Umbilical cord (tissue), 2 donors: ENCODE measurements around the gene TRAPPC5. TPM values are rescaled to one million over a fixed set of nuclear protein-coding genes. Genes with fewer than 3 reads are reported as not detected.

Experiments
- DNase-seq: peaks from one replicate; pipeline ENCODE4 v3.0.0-alpha.2; 2015; ENCODE audit warnings: low spot score
- total RNA-seq: library from RNA; depleted of rRNA; stranded (reverse); fragments of >200 nt; gene quantifications from one replicate; pipeline ENCODE4 v1.2.3, GENCODE V29; 2014; ENCODE audit warnings: low replicate concordance; ENCODE audit not compliant: insufficient read depth

Gene TRAPPC5
- total RNA-seq, 1 donor from 2014 or later, result 19.3 TPM

- no peak for DNase-seq
Measured at GRCh38 chr19:7699417-7700401, 19.1 kb downstream of the TRAPPC5 start.

GRCh38 chr19:7701049-7701653, 20.5 kb downstream of the TRAPPC5 start:
- no peak for DNase-seq

GRCh38 chr19:7701654-7702457, 21.2 kb downstream of the TRAPPC5 start, which contains the start of gene FCER2:
Gene FCER2, minus strand, starts transcription at chr19:7702131. Its CDS starts 2,371 bp downstream, at chr19:7699760.
- DNase-seq, result no peak

- DNase-seq, result no peak
Measured at GRCh38 chr19:7703332-7703731, 22.7 kb downstream of the TRAPPC5 start.

- DNase-seq, result no peak
Measured at GRCh38 chr19:7704280-7705060, 23.8 kb downstream of the TRAPPC5 start.

- peak; percentile 10 for DNase-seq
Measured at GRCh38 chr19:7705387-7706187, 25.0 kb downstream of the TRAPPC5 start.

GRCh38 chr19:7706188-7706954, 25.7 kb downstream of the TRAPPC5 start:
- DNase-seq, result no peak

- DNase-seq, result no peak
Measured at GRCh38 chr19:7706955-7707456, 26.4 kb downstream of the TRAPPC5 start.

GRCh38 chr19:7709932-7710460, 29.4 kb downstream of the TRAPPC5 start:
- no peak for DNase-seq

- DNase-seq, result no peak
Measured at GRCh38 chr19:7710616-7711015, 30.0 kb downstream of the TRAPPC5 start.

GRCh38 chr19:7715671-7716070, 35.0 kb downstream of the TRAPPC5 start:
- DNase-seq, result no peak

- no peak for DNase-seq
Measured at GRCh38 chr19:7716762-7717161, 36.1 kb downstream of the TRAPPC5 start.

- no peak for DNase-seq
Measured at GRCh38 chr19:7718668-7719067, 38.0 kb downstream of the TRAPPC5 start.

- no peak for DNase-seq
Measured at GRCh38 chr19:7720351-7720750, 39.7 kb downstream of the TRAPPC5 start.

- DNase-seq, result no peak
Measured at GRCh38 chr19:7722231-7722651, 41.6 kb downstream of the TRAPPC5 start.

- DNase-seq, result no peak
Measured at GRCh38 chr19:7725791-7726190, 45.2 kb downstream of the TRAPPC5 start.

GRCh38 chr19:7729211-7729610, 48.6 kb downstream of the TRAPPC5 start:
- no peak for DNase-seq

- DNase-seq, result no peak
Measured at GRCh38 chr19:7729831-7730285, 49.2 kb downstream of the TRAPPC5 start.
